Measurements from ENCODE around the gene ADISSP. TPM values are rescaled to one million over a fixed set of nuclear protein-coding genes. Genes with fewer than 3 reads are reported as not detected.

Gene ADISSP
- total and polyA plus RNA-seq, 2 experiments from 2014 or later, result 86.6 to 126 TPM

DNA sequence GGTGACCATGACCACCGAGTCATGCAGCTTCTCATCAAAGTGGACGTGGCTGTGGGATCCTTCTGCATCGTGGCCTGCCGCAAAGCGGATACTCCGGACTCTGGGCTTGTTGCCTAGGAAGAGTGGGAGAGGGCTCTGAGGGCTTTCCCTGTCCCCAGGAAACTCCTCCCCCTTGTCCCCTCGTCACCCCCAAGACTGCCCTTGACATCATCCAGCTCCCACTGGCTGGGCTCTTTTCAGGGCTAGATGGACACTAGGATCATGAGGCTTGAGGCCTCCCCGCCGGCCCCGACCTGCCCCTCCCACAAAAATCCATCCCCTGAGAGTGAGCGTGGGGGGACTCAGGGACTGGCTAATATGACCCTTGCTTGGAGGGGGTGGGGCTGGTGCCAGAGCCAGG, 9.0 kb downstream of the ADISSP start:
- H3K9me2 ChIP-seq (ENCODE audit: insufficient read depth), result no peaks in the 10 kb centered on the region
- Mint-ChIP-seq H3K27me3 (ENCODE audit: insufficient read depth, low read depth, poor library complexity) (peaks cover 14% of the 10 kb centered on the region), H3K27ac (no peak overlapping the region), H3K4me1 (no peaks in the 10 kb centered on the region), H3K4me3 (no peak overlapping the region), H3K36me3 (ENCODE audit: low read depth) (peaks cover 22% of the 10 kb centered on the region), H3K9me3 (no peaks in the 10 kb centered on the region)
- peaks cover 12% of the 10 kb centered on the region; the same call in 1 of the 2 replicates for H3K79me2 ChIP-seq (replicated peaks; ENCODE audit: insufficient read depth)
- peaks cover 10% of the 10 kb centered on the region for H3K4me1 ChIP-seq (ENCODE audit: insufficient read depth)
- ATAC-seq (no peak), DNase-seq (ENCODE audit: low spot score) (no peak)
- no peak overlapping the region for H3K27ac ChIP-seq (ENCODE audit: low read depth)
- no peak for TF ChIP-seq ZNF462 (CRISPR knock-in tag; IDR thresholded peaks at IDR 0.05)
- TF ChIP-seq, protein P1, sequence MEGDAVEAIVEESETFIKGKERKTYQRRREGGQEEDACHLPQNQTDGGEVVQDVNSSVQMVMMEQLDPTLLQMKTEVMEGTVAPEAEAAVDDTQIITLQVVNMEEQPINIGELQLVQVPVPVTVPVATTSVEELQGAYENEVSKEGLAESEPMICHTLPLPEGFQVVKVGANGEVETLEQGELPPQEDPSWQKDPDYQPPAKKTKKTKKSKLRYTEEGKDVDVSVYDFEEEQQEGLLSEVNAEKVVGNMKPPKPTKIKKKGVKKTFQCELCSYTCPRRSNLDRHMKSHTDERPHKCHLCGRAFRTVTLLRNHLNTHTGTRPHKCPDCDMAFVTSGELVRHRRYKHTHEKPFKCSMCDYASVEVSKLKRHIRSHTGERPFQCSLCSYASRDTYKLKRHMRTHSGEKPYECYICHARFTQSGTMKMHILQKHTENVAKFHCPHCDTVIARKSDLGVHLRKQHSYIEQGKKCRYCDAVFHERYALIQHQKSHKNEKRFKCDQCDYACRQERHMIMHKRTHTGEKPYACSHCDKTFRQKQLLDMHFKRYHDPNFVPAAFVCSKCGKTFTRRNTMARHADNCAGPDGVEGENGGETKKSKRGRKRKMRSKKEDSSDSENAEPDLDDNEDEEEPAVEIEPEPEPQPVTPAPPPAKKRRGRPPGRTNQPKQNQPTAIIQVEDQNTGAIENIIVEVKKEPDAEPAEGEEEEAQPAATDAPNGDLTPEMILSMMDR (conservative IDR thresholded peaks at IDR 0.05; ENCODE audit: low read depth in 2 of 2), result no peak
- TF ChIP-seq POLR2AphosphoS5 (IDR thresholded peaks at IDR 0.05; ENCODE audit: low read depth), result no peak
- TF ChIP-seq NANOG (IDR thresholded peaks at IDR 0.05; ENCODE audit: borderline replicate concordance), result no peak
- no peak for TF ChIP-seq ZNF331 (CRISPR knock-in tag; IDR thresholded peaks at IDR 0.05; ENCODE audit: low read depth)
- TF ChIP-seq ETS1 (IDR thresholded peaks at IDR 0.05), result no peak
- TF ChIP-seq ZNF114 (CRISPR knock-in tag; IDR thresholded peaks at IDR 0.05), result no peak
- TF ChIP-seq STAT1 (IDR thresholded peaks at IDR 0.05; ENCODE audit: unreplicated experiment), result no peak
- no peak for TF ChIP-seq JUNB (IDR thresholded peaks at IDR 0.05; ENCODE audit: unreplicated experiment)
- TF ChIP-seq EZH2phosphoT487 (IDR thresholded peaks at IDR 0.05; ENCODE audit: unreplicated experiment), result no peak
- no peak for TF ChIP-seq CREB1 (CRISPR knock-in tag; IDR thresholded peaks at IDR 0.05; ENCODE audit: low read depth)
- TF ChIP-seq, protein P2, sequence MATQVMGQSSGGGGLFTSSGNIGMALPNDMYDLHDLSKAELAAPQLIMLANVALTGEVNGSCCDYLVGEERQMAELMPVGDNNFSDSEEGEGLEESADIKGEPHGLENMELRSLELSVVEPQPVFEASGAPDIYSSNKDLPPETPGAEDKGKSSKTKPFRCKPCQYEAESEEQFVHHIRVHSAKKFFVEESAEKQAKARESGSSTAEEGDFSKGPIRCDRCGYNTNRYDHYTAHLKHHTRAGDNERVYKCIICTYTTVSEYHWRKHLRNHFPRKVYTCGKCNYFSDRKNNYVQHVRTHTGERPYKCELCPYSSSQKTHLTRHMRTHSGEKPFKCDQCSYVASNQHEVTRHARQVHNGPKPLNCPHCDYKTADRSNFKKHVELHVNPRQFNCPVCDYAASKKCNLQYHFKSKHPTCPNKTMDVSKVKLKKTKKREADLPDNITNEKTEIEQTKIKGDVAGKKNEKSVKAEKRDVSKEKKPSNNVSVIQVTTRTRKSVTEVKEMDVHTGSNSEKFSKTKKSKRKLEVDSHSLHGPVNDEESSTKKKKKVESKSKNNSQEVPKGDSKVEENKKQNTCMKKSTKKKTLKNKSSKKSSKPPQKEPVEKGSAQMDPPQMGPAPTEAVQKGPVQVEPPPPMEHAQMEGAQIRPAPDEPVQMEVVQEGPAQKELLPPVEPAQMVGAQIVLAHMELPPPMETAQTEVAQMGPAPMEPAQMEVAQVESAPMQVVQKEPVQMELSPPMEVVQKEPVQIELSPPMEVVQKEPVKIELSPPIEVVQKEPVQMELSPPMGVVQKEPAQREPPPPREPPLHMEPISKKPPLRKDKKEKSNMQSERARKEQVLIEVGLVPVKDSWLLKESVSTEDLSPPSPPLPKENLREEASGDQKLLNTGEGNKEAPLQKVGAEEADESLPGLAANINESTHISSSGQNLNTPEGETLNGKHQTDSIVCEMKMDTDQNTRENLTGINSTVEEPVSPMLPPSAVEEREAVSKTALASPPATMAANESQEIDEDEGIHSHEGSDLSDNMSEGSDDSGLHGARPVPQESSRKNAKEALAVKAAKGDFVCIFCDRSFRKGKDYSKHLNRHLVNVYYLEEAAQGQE (IDR thresholded peaks at IDR 0.05; ENCODE audit: unreplicated experiment), result no peak
- H4K20me1 ChIP-seq (replicated peaks; ENCODE audit: insufficient read depth), result peaks cover 18% of the 10 kb centered on the region
- H3K4me2 ChIP-seq, result no peak overlapping the region
- no peak overlapping the region for H3K4me3 ChIP-seq
- no peaks in the 10 kb centered on the region for H3K27me3 ChIP-seq (ENCODE audit: insufficient read depth)
- no peaks in the 10 kb centered on the region for H3F3A ChIP-seq (replicated peaks; ENCODE audit: low read depth)
- no peak overlapping the region for H2AFZ ChIP-seq
- peaks cover 7% of the 10 kb centered on the region for H3K36me3 ChIP-seq (ENCODE audit: insufficient read depth)

All from GM23338 (cell line).